Measurements from ENCODE around the gene OR2AT4.
"Not testable (repeated sequence)": the region's sequence is repeated elsewhere in the genome, so short reads cannot be mapped to it uniquely, and the experiment has no call there.

The OR2AT4 gene

DNA sequence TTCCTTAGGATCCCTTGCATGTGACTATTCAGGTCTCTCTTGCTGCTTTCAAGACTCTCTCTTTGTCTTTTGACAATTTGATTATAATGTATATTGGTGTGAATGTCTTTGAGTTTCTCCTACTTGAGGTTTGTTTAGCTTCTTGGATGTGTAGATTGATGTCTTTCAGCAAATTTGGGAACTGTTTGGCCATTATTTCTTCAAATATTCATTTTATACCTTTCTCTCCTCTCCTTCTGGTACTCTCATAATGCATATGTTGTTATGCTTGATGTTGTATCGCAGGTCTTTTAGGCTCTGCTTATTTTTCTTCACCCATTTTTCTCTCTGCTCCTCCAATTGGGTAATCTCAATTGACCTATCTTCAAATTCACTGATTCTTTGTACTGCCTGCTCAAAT, 44.2 kb downstream of the OR2AT4 start:
- Histone ChIP-seq H3K9ac (ENCODE audit: low read length) (no peak overlapping the region), H3K36me3 (ENCODE audit: control insufficient read depth, insufficient read depth, low read length) (no peaks in the 10 kb centered on the region), H3K4me1 (ENCODE audit: control insufficient read depth, insufficient read depth, low read length) (no peaks in the 10 kb centered on the region), H3K4me3 (ENCODE audit: low read length) (no peak overlapping the region), H3K27me3 (ENCODE audit: control insufficient read depth, insufficient read depth, low read length) (no peaks in the 10 kb centered on the region), H3K9me3 (ENCODE audit: control insufficient read depth, low read length) (no peaks in the 10 kb centered on the region)

DNA sequence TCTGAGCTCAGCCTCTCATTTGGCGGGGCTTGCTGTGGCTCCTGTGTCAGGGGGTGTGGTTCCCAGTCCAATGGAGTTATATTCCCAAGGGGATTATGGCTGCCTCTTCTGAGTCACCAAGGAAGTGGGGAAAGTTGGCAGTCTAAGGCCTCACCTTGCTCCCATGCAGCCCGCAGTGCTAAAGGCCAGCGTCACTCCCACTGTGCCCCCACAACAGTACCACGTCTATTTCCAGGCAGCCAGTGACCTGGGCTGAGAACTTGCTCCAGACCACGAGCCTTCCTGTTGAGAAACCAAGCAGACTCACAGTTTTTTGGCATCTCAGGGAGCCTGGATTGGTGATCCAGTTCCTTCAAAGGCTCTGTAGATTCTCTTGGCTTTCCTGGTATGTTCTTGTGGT, 45.6 kb downstream of the OR2AT4 start:
- Histone ChIP-seq H3K4me3 (ENCODE audit: low read length) (no peak overlapping the region), H3K9me3 (ENCODE audit: control insufficient read depth, low read length) (no peaks in the 10 kb centered on the region), H3K27me3 (ENCODE audit: control insufficient read depth, insufficient read depth, low read length) (no peaks in the 10 kb centered on the region), H3K36me3 (ENCODE audit: control insufficient read depth, insufficient read depth, low read length) (no peaks in the 10 kb centered on the region), H3K9ac (ENCODE audit: low read length) (no peak overlapping the region), H3K4me1 (ENCODE audit: control insufficient read depth, insufficient read depth, low read length) (no peaks in the 10 kb centered on the region)

DNA sequence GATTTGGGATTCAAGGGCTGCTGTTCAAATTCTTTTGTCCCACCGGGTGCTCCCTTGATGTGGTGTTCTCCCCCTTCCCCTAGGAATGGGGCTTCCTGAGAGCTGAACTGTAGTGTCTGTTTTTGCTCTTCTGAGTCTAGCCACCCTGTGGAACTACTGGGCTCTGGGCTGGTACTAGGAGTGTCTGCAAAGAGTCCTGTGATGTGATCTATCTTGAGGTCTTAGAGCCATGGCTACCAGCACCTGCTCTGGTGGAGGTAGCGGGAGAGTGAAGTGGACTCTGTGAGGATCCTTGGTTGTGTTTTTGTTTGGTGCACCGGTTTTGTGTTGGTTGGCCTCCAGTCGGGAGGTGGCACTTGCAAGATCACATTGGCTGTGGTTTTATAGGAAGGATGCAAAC, 46.2 kb downstream of the OR2AT4 start:
- Histone ChIP-seq H3K36me3 (ENCODE audit: control insufficient read depth, insufficient read depth, low read length) (no peaks in the 10 kb centered on the region), H3K9ac (ENCODE audit: low read length) (no peak overlapping the region)

DNA sequence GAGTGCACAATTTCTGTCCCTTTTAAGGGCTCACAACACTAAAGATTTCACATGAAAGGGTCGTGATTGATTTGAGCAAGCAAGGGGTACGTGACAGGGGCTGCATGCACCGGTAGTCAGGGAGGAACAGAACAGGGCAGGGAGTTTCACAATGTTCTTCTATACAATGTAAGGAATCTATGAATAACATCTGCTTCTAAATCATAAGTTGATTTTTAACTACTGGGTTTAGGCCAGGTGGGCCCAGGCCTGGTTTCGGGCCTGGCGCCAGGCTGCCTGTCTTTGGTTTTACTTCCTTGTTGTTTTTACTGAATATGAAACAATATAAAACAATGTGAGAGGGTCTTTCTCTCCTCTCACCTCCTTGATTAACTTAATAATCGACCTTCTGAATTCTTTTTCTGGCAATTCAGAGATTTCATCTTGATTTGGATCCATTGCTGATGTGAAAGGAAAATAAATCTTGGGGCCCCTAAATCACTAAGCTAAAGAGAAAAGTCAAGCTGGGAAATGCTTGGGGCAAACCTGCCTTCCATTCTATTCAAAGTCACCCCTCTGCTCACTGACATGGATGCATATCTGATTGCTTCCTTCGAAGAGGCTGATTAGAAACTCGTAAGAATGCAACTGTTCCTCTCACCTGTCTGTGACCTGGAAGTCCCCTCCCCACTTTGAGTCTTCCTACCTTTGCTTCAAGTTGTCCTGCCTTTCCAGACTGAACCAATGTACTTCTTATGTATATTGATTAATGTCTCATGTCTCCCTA, 47.0 kb downstream of the OR2AT4 start:
- H3K4me3 ChIP-seq (ENCODE audit: low read length); H3K27me3 ChIP-seq (ENCODE audit: control insufficient read depth, insufficient read depth, low read length); H3K4me1 ChIP-seq (ENCODE audit: control insufficient read depth, insufficient read depth, low read length); H3K36me3 ChIP-seq (ENCODE audit: control insufficient read depth, insufficient read depth, low read length); H3K9ac ChIP-seq (ENCODE audit: low read length); H3K9me3 ChIP-seq (ENCODE audit: control insufficient read depth, low read length): not testable (repeated sequence)

More for the DNA sequence above, 46.2 kb downstream of the OR2AT4 start:
- Histone ChIP-seq H3K4me1 (ENCODE audit: control insufficient read depth, insufficient read depth, low read length) (no peaks in the 10 kb centered on the region), H3K27me3 (ENCODE audit: control insufficient read depth, insufficient read depth, low read length) (no peaks in the 10 kb centered on the region), H3K9me3 (ENCODE audit: control insufficient read depth, low read length) (no peaks in the 10 kb centered on the region), H3K4me3 (ENCODE audit: low read length) (no peak overlapping the region)

DNA sequence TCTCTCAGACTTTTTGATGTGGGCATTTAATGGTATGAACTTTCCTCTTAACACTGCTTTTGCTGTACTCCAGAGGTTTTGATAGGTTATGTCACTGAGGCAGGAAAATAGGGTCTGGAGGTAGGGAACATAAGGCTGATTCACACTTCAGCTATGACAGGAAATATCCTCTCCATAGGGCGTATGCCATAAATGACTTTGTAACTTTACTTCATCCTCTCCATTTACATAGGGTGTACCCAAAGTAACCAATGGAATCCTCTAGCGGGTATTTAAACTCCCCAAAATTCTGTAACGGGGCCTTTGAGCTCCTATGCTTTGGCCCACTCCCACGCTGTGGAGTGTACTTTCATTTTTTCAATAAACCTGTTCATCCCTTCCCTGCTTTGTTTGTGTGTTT, 49.5 kb downstream of the OR2AT4 start:
- no peaks in the 10 kb centered on the region for H3K9me3 ChIP-seq (ENCODE audit: control insufficient read depth, low read length)
- H3K27me3 ChIP-seq (ENCODE audit: control insufficient read depth, insufficient read depth, low read length), result no peaks in the 10 kb centered on the region
- no peak overlapping the region for H3K4me3 ChIP-seq (ENCODE audit: low read length)
- H3K36me3 ChIP-seq (ENCODE audit: control insufficient read depth, insufficient read depth, low read length), result no peaks in the 10 kb centered on the region
- H3K9ac ChIP-seq (ENCODE audit: low read length), result no peak overlapping the region
- H3K4me1 ChIP-seq (ENCODE audit: control insufficient read depth, insufficient read depth, low read length), result no peaks in the 10 kb centered on the region

DNA sequence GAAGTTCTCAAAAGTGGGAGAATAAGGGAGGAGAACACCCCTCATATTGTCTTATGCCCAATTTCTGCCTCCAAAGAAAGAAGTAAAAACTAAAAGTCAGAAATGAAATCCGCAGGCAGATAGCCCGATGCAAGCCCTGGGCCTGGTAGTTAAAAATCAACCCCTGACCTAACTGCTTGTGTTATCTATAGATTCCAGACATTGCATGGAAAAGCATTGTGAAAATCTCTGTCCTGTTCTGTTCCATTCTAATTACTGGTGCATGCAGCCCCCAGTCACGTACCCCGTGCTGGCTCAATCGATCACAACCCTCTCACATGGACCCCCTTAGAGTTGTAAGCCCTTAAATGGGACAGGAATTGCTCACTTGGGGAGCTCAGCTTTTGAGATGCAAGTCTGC, 50.0 kb downstream of the OR2AT4 start:
- not testable (repeated sequence) for H3K4me3 ChIP-seq (ENCODE audit: low read length); H3K36me3 ChIP-seq (ENCODE audit: control insufficient read depth, insufficient read depth, low read length); H3K4me1 ChIP-seq (ENCODE audit: control insufficient read depth, insufficient read depth, low read length); H3K9ac ChIP-seq (ENCODE audit: low read length); H3K9me3 ChIP-seq (ENCODE audit: control insufficient read depth, low read length); H3K27me3 ChIP-seq (ENCODE audit: control insufficient read depth, insufficient read depth, low read length)

DNA sequence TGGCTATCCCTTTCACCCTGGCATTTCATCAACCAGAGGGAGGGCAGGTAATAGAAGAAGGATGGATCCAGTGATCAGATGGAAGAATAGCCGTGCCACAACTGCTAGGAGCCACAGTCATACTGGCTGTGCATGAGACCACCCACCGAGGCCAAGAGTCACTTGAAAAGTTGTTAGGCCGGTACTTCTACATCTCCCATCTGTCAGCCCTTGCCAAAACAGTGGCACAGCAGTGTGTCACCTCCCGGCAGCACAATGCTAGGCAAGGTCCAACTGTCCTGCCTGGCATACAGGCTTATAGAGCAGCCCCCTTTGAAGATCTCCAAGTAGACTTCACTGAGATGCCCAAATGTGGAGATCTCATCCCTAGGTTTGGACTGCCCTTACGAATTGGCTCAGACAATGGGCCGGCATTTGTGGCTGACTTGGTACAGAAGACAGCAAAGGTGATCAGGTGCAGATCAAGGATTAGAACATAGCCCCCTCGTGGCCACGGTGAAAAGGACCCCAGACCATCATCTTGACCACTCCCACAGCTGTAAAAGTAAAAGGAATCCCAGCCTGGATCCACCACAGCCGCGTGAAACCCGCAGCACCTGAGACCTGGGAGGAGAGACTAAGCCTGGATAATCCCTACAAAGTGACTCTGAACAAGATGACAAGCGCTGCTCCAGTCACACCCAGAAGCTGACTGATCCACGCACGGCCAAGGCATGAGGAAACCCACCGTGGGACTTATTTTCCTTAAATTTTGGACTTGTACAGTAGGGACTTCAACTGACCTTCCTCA, 52.1 kb downstream of the OR2AT4 start:
- H3K4me1 ChIP-seq (ENCODE audit: control insufficient read depth, insufficient read depth, low read length); H3K27me3 ChIP-seq (ENCODE audit: control insufficient read depth, insufficient read depth, low read length); H3K36me3 ChIP-seq (ENCODE audit: control insufficient read depth, insufficient read depth, low read length); H3K9ac ChIP-seq (ENCODE audit: low read length); H3K4me3 ChIP-seq (ENCODE audit: low read length); H3K9me3 ChIP-seq (ENCODE audit: control insufficient read depth, low read length): not testable (repeated sequence)

DNA sequence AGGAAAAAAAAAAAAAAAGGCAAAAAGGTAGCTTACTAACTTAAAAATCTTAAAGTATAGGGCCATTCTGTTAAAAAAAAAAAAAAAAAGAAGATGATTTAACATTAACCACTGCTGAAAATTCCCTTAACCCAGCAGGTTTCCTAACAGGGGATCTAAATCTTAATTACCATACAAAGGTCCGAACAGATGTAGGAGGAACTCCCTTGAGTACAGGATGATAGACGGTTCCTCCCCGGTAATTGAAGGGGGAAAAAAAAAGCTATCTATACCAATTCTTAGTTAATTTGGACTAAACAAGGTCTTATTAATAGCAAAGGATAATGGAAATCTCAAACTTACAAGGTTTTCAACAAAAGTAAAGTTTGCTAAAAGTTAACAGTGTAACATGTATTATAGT, 54.9 kb downstream of the OR2AT4 start:
- not testable (repeated sequence) for H3K36me3 ChIP-seq (ENCODE audit: control insufficient read depth, insufficient read depth, low read length); H3K9ac ChIP-seq (ENCODE audit: low read length); H3K27me3 ChIP-seq (ENCODE audit: control insufficient read depth, insufficient read depth, low read length); H3K9me3 ChIP-seq (ENCODE audit: control insufficient read depth, low read length); H3K4me1 ChIP-seq (ENCODE audit: control insufficient read depth, insufficient read depth, low read length); H3K4me3 ChIP-seq (ENCODE audit: low read length)

DNA sequence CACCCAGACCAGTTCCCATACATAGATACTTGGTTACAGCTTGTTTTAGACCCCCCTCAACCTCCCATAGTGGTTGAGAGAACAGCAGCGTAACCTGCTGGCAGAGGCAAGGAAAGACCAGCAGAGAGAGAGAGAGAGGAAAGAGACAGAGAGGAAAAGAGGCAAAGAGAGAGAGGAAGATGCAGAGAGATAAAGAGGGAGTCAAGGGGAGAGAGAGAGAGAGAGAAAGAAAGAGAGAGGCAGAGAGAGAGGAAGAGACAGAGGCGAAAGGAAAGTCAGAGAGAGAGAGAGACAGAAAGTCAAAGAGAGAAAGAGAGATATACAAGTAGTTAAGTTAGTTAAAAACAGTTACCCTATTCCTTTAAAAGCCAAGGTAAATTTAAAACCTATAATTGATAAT, 55.4 kb downstream of the OR2AT4 start:
- Histone ChIP-seq H3K9me3 (ENCODE audit: control insufficient read depth, low read length) (no peaks in the 10 kb centered on the region), H3K36me3 (ENCODE audit: control insufficient read depth, insufficient read depth, low read length) (no peaks in the 10 kb centered on the region), H3K27me3 (ENCODE audit: control insufficient read depth, insufficient read depth, low read length) (no peaks in the 10 kb centered on the region), H3K9ac (ENCODE audit: low read length) (no peak overlapping the region), H3K4me1 (ENCODE audit: control insufficient read depth, insufficient read depth, low read length) (no peaks in the 10 kb centered on the region), H3K4me3 (ENCODE audit: low read length) (no peak overlapping the region)

DNA sequence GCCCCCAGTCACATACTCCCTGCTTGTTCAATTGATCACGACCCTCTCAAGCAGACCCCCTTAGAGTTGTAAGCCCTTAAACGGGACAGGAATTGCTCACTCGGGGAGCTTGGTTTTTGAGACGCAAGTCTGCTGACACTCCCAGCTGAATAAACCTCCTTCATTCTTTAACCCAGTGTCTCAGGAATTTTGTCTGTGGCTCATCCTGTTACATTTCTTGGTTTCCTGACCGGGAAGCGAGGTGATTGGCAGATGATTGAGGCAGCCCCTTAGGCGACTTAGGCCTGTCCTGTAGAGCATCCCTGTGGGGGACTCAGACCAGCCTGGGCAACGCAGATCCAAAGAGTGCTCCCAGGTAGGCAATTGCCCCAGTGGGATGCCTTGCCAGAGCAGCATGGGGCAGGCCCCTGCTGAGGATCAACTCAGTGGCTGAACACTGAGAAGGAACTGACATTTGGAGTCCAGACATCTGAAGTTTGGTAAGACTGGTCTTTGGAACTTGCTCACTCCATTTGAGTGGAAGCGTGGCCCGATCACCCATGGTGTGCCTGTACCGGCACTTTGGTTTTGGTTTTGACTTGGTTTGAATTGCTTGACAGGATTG, 56.4 kb downstream of the OR2AT4 start:
- Histone ChIP-seq H3K4me1 (ENCODE audit: control insufficient read depth, insufficient read depth, low read length) (no peaks in the 10 kb centered on the region), H3K9ac (ENCODE audit: low read length) (no peak overlapping the region), H3K9me3 (ENCODE audit: control insufficient read depth, low read length) (no peaks in the 10 kb centered on the region), H3K27me3 (ENCODE audit: control insufficient read depth, insufficient read depth, low read length) (no peaks in the 10 kb centered on the region), H3K36me3 (ENCODE audit: control insufficient read depth, insufficient read depth, low read length) (no peaks in the 10 kb centered on the region), H3K4me3 (ENCODE audit: low read length) (no peak overlapping the region)

DNA sequence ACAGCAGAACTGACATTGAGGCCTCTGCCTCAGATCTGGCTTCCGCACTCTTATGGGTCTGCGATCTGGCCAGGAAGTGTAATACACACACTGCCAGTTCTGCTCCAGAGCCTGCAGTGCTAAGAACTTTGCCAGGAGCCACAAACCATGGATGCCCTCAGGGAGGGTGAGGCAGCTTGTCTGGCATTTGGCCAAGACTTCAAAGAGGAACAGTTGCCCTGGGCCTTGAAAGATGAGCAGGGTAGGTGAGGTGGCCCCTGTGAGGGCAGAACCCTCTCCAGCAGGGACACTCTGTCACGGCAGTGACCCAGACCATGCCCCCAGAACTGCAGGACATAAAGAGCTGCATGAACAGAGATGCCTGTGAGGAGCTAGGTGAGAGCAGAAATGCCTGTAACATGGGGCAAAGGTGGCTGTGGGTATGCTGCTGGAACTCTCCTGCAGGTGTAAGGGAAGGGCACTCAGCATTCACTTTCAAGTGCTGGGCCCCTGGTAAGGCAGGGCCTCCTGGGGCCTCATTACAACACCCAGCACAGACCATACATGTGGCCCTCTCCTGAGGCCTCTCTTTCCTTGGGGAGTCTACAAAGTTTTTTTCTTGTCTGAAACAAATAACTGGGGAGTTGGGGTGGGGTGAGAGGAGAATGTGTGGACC, 60.6 kb downstream of the OR2AT4 start:
- Histone ChIP-seq H3K4me1 (ENCODE audit: control insufficient read depth, insufficient read depth, low read length) (no peaks in the 10 kb centered on the region), H3K9ac (ENCODE audit: low read length) (no peak overlapping the region), H3K27me3 (ENCODE audit: control insufficient read depth, insufficient read depth, low read length) (no peaks in the 10 kb centered on the region), H3K9me3 (ENCODE audit: control insufficient read depth, low read length) (no peaks in the 10 kb centered on the region), H3K36me3 (ENCODE audit: control insufficient read depth, insufficient read depth, low read length) (no peaks in the 10 kb centered on the region), H3K4me3 (ENCODE audit: low read length) (no peak overlapping the region)

DNA sequence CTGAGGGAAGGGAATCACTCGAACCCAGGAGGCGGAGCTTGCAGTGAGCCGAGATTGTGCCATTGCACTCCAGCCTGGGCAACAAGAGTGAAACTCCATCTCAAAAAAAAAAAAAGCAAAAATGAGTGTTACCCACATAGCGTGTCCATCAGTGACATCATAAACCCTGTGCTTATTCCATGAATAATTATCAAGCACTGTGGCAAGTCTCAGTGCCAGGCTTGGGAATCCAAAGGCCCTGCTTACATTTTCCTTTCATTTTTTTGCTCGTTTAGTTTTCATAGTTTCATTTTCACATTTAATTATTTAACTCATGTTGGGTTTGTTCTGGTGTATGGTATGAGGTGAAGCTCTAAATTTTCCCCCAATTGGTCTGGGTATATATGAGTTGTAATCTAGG, 61.4 kb downstream of the OR2AT4 start:
- Histone ChIP-seq H3K9me3 (ENCODE audit: control insufficient read depth, low read length) (no peaks in the 10 kb centered on the region), H3K27me3 (ENCODE audit: control insufficient read depth, insufficient read depth, low read length) (no peaks in the 10 kb centered on the region), H3K9ac (ENCODE audit: low read length) (no peak overlapping the region), H3K4me3 (ENCODE audit: low read length) (no peak overlapping the region), H3K36me3 (ENCODE audit: control insufficient read depth, insufficient read depth, low read length) (no peaks in the 10 kb centered on the region), H3K4me1 (ENCODE audit: control insufficient read depth, insufficient read depth, low read length) (no peaks in the 10 kb centered on the region)

All from mucosa of stomach (tissue), 1 donor.